Measurements from ENCODE around the gene TFPT.

The TFPT gene

DNA sequence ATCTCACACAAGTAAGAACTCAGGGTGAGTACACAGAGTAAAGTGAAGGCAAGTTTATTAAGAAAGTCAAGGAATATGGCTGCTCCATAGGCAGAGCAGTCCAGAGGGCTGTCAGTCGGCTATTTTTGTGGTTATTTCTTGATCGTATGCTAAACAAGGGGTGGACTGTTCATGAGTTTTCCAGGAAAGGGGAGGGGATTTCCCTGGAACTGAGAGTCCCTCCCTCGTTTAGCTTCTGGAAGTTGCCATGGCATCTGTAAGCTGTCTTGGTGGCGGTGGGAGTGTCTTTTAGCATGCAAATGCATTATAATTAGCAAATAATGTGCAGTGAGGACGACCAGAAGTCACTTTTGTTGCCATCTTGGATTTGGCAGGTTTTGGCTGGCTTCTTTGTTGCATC is 46.0 kb downstream of the TFPT start:
- no peak for DNase-seq

DNA sequence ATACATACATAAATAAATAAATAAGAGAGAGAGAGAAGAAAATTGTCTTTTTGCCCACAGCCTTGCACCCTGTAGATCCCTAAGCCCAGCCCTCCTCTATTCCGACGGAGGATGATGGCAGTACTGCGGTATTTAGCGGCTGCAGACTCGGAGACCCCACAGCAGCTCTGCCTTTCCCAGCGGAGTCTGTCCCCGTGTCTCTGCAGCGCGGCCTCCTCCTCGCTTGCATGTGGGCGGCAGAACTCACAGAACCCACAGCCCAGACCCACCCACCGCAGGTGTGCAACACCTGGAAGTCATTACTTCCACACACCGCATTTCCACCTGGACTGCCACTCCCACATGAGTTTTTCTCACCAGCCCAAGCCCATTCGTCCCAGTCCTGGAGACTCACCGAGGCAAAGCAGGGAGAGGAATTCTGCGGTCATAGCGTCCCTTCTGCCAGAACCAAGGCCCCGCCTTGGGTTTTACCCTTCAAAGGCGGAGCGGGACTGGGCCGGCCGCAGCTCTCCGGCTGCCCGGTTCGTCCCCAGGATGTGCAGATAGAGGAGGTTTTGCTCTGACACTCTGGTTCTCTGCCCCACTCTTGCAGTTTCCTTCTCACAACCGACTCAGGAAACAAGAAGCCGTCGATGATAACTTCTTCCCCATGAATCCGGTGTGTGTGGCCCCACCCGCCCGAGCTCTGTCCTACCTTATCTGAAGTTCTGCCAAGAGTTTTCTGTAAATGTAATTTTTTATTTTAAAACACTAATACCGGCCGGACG is 51.9 kb downstream of the TFPT start, which contains the start of gene VSTM1:
Gene VSTM1, minus strand, starts transcription at position 548 of the 767 bp plus-strand sequence. Its CDS starts 120 bp downstream, at position 428.
- DNase-seq, result no peak

DNA sequence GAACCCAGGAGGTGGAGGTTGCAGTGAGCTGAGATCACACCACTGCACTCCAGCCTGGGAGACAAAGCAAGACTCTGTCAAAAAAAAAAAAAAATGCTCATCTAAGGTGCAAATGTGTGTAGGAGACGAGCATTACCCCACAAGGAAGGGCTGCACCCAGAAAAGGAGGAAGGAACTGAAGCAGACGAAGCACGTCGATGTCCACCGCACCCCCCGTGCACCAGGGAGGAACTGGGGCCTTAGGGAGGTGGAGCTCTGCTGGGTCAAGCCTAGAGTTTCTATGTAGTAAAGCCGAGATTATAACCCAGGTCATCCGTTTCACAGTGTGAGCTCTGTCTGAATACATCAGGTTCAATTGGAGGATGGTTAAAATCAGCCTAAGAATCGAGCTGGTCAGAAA is 52.8 kb downstream of the TFPT start:
- DNase-seq, result no peak

Data from T-helper 1 cell (primary cell).